GM21515 (cell line): ENCODE data around the gene OR2S2.
"Not testable (repeated sequence)": the region's sequence is repeated elsewhere in the genome, so short reads cannot be mapped to it uniquely, and the experiment has no call there.

ENCODE experiments used
- ATAC-seq: cut with Tn5 transposase; IDR thresholded peaks from one replicate; pipeline ENCODE4 v1.9.1; 2021; ENCODE audit not compliant: unreplicated experiment

The OR2S2 gene

DNA sequence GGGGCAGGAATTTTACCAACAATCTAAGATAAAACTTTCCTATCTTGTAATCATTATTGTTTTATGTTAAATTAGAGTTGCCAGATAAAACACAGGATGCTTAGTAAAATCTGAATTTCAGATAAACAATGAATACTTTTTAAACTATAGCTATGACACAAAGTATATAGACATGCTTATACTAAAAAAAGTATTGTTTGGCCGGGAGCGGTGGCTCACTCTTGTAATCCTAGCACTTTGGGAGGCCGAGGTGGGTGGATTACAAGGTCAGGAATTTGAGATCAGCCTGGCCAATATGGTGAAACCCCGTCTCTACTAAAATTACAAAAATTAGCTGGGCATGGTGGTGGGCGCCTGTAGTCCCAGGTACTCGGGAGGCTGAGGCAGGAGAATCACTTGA lies 23.9 kb downstream of the OR2S2 start:
- ATAC-seq: not testable (repeated sequence)

DNA sequence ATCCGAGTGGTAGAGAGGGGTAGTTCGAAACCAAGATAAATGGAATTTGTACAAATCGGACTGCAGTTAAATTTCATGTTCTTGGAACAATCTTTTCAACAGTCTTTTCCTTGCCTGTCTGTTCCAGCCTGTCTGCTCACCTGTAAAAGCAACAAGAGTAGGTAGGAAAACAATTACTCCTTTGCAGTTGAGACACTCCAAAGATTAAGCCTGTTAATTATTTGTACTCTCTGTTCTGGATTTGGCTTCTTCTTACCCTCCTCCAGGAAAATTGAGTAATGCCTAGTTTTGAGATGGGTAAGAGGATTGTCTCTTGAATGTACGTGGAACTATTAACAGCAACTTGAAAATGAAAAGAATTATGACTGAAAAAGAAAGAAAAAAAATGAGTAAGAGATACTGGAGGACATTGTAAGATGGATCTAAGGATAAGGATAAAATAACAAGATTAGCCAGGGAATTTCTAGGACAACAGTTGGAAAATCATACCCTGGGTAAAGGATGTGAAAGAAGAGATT lies 24.3 kb downstream of the OR2S2 start:
- ATAC-seq: no peak

DNA sequence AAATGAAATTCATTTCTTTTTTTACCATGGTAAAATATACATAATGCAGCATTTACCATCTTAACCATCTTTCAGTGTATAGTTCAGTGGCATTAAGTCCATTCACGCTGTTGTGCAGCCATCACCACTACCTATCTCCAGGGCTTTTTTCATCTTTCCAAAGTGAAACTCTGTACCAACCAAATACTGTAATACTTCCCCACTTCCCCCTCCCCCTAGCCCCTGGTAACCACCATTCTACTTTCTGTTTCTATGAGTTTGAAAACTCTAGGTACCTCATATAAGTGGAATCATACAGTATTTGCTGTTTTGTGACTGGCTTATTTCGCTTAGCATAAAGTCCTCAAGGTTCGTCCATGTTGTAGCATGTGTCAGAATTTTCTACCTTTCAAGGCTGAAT lies 25.2 kb downstream of the OR2S2 start:
- no peak for ATAC-seq

DNA sequence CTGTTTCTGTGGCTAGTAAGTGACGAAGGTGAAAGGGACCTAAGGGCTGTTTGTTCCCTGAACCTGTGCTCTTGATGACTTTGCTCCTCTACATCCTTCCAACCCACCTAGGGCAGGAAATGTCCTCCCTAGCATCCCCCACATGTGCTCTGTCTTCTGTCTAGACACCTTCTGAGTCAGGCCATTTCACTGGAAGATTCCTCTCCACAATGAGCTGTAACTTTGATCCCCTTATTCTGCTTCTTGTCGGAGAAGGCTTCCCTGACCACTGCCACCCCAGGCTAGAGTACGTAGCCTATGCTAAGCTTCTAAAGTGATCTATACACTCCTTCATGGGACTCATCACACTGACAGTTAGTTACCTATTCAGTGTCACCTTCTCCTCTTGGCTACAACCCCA lies 27.0 kb downstream of the OR2S2 start:
- ATAC-seq: no peak

DNA sequence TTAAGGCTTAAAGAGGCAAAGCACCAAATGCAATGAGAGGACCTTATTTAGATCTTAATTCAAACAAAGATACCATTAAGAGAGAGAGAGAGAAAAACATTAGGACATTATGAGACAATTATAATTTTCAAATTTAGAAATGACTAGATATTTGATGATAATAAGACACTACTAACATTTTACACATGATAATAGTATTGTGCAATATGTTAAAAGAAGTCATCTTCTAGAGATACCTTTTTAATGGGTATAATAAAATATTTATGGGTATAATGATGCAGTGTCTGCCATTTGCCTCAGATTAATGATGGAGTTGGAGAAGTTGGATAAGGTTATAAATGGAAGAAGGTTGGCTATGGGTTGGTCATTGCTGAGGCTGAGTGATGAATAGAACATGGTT lies 27.4 kb downstream of the OR2S2 start:
- ATAC-seq: no peak

DNA sequence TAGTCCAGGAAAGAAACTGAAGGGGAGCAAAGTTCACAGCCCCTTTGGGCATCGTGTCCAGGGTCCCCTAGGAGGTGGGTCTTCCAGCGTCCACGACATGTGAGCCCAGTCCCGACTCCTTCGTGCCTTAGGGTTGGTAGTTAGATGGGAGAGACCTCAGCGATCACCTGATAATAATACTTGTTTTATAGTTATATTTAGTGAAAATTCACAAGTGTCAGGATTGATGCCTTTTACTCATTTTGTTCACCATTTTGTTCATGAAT lies 28.6 kb downstream of the OR2S2 start:
- no peak for ATAC-seq

DNA sequence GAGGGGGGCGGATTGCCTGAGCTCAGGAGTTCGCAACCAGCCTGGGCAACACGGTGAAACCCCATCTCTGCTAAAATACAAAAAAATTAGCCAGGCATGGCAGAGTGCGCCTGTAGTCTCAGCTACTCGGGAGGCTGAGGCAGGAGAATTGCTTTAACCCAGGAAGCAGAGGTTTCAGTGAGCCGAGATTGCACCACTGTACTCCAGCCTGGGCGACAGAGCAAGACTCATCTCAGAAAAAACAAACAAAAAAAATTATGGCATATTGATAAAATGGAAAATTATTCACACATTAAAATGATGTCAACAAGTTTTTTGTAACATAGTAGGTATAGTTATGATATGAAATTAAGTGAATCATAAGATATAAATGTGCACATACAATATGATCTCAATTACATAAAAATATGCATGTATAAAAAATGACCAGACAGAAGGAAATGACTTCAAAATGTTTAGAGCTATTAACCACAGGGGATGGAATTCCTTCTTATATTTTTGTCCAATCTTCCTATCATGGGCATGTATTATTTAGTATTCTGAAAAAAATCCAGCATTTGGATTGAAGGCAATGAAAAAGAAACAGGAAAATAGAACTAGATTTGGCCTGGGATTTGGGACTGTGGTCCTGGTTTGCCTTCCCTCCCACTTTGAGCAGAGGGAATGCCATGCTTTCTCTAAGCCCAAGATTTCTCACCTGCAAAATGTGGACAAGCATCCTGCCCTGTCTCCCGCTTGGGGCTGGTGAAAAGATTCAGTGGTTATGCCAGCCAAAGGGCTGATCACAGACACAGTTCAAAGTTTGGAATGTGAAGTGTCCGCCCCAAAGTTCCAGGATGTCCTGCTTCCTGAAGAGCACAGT lies 29.1 kb downstream of the OR2S2 start:
- ATAC-seq: no peak

DNA sequence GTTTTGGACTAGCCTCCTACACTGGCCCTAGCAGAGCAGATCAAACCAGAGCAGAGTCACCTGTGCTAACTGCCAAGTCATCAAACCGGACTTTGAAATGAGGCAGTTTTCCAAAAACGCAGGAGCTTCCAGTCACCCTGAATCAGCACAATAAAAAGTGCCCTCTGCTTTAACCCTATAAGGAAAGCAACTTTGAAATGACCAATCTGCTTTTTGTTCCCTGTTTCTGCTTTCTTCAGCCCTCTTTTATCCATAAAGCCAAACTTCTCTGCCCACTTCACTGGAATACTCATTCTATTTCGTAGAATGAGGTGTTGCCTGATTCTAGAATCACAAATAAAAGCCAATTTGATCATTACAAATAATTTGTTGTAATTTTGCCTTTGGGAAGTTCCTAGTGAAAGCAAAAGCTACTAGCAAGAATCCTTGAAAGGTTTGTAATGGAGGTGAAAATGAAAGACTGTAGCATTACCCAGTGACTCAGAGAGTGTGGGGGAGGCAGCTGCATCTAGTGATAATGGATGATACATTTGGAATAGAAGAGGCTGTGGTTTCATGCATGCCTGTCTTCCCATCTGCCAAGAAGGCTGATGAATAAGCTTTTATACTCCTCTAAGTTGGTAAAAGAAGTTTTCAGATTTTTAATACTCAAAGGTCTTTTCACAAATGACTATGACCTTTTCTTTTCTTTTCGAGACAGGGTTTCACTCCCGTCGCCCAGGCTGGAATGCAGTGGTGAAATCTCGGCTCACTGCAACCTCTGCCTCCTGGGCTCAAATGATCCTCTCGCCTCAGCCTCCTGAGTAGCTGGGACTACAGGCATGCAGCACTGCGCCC lies 33.8 kb downstream of the OR2S2 start:
- ATAC-seq: no peak

DNA sequence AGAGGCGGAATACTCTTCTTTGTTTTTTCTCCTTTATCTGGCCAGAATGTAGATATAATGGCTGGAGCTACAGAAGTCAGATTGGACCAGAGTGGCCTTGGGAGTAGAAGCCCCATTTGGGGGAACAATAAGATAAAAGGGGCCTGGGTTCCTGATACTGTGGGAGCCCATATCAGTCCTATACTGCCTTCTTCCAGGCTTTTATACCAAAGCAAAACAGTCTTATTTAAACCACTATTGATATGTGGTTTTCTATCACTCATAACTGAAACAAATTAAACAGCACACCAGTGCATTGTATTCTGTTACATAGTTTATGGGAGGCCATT lies 34.4 kb downstream of the OR2S2 start:
- no peak for ATAC-seq

DNA sequence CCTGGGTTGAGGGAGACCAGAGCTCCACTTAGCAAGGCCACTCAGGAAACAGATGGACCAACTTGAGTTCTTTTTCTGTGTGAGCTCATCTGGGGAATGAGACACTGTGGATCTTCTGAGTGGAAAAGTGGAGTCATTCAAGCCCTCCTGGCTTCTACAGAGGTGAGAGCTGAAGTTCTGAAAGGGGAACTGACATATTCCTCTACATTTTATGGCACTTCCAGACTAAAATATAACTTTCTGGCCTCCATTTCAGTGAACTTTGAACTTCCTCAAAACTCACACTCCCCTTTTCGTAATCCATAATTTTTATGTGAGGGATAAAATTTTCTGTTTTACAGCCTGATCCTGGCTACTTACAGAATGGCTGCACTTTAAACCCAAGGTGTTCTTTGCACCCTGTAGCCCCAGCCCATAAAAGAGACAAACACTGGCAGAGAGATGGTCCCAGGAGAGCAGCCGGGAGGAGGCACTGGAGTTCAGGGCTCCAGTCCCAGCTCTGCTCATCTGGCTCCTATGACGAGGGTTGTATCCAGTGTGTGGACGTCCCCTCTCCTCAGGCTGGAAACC lies 37.8 kb downstream of the OR2S2 start:
- no peak for ATAC-seq

DNA sequence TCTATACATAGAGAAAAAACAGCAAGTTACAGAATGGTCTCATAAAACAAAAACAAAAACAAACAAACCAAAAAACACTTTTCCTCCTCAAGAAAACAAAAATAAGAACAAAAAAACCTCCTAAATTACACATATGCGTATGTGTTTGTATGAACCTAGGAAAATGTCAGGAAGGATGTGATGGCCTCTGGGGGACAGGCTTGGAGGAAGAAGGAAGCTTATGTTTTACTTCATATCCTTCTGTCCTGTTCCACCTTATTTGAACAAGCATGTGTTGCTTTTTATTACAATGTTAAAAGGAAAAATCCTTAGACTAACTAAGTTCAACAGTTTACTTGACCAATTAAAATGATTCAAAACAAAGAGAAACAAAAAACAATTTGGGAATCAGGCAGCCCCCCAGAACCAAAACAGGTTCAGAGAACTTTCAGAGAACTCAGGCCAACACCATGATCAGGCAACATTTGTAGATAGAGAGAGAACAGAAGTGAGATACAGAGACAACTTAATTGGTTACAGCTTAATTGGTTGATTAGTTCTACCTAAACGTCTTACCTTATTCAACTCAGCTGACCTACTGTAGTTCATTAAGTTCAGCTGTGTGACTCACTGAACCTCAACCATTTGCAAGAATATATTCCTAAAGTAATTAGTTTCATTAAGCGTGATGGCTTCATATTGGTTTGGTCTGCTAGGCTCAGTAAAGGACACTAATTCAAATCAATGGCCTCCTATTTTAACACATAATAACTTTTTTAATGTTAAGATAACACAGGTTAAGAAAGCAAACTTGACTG lies 38.5 kb downstream of the OR2S2 start:
- ATAC-seq: no peak

DNA sequence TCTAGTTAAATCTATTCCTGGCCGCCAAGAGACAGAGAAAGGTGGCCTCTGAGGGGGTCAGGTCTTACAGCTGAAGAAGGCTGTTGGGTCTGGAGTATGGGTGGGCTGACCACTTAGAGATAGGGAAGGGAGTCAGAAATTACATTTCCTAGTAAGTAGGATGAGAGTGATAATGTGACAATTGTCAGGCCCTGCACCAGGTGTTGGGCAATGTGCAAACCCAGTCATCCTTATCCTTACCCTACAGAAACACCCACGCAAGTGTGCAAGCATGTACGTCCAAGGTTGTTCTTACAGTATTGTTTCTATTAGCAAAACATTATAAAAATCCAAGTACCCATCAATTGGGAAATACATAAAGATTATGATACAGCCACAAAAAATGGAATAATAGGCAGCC lies 39.2 kb downstream of the OR2S2 start:
- no peak for ATAC-seq

DNA sequence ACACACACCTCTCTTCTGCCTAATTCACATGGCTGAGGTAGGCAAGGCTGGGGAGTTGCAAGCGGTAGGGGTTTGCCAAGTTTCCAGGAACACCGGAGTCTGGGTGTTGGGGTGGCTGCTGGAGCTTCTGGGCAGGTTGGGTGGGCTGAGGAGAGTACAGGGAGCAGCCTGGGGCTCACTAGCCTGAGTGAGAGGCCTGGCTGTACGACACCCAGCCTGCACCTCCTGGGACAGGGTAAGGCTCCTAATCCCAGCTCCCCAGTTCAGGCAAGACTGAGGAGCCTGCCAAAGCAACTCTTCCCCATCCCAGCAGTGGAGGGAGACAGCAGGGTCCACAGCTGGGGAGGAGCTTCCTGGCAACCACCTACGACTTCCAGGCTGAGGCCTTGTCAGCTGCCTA lies 40.7 kb downstream of the OR2S2 start:
- no peak for ATAC-seq

DNA sequence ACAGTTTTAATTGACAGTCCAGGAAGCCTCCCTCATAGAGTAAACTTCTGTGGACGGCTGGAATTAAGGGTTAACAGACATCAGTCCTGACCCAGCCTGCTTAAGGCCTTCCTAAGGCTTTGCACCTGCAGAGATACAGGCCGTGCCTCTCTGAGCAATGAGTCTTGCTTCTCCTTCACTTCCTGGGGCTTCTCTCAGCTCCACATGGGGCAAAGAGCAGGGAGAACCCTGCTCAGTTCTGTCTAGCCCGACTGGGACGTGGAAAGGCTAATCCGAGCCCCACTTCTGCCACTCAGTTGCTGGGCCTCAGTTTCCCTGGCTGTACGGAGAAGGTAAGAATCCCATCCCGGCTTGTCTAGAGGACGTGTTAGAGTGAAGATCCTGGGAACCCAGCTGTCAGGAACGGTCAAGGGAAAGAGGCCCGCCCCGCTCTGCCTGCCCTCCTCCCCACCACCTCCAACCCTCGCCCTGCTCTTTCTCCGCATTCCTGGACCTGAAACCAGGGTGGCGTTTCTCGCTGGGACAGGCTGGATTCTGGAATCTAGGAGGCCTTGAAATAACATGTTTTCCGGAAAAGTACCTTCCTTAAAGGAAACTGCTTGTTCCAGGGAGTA lies 42.2 kb downstream of the OR2S2 start:
- no peak for ATAC-seq

DNA sequence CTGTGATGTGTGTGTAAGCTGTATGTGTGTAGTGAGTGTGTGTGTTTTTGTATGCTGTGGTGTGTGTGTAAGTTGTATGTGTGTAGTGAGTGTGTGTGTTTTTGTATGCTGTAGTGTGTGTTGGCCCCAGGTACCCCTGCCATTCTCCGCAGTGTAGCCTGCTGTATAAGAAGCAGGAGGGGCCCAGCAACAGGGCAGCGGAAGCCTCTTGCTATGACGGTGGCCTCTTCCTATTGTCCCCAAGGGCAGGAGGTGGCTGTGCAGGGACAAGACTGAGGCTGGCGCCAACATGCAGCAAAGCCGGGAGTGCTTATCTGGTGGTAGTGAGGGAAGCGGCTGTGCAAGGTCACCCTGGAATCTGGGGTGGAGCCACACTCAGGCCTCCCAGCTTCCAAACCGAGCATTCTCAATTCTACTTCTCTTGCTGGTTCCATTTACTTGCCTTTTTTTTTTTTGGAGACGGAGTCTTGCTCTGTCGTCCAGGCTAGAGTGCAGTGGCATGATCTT lies 43.6 kb downstream of the OR2S2 start:
- no peak for ATAC-seq

DNA sequence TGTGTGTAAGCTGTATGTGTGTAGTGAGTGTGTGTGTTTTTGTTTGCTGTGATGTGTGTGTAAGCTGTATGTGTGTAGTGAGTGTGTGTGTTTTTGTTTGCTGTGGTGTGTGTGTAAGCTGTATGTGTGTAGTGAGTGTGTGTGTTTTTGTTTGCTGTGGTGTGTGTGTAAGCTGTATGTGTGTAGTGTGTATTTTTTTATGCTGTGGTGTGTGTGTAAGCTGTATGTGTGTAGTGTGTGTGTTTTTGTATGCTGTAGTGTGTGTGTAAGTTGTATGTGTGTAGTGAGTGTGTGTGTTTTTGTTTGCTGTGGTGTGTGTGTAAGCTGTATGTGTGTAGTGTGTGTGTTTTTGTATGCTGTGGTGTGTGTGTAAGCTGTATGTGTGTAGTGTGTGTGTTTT lies 44.5 kb downstream of the OR2S2 start:
- not testable (repeated sequence) for ATAC-seq

DNA sequence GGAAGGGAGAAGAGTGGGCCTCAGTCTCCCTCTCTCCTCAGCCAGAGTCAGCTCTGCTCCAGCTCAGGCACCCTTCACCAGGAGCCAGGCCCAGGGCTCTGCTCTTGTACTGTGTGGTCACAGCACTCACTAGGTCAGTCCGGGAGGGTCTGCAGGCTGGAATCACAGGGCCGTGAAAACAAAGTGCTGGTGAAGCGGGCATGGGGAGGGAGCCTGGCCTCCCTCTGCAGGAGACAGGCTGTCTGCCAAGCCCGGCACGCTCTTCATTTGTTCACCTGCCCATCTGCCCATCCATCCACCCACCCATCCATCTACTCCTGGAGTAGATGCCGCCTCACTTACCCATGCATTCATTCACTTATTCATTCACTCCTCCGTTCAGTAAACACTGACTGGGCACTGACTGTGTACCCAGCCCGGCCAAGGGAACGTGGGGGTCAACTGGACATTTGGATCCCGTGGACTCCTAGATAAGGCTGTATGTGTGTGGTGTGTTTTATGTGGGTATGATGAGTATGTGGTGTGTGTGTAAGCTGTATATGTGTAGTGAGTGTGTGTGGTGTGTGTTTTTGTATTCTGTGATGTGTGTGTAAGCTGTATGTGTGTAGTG lies 45.1 kb downstream of the OR2S2 start:
- no peak for ATAC-seq

DNA sequence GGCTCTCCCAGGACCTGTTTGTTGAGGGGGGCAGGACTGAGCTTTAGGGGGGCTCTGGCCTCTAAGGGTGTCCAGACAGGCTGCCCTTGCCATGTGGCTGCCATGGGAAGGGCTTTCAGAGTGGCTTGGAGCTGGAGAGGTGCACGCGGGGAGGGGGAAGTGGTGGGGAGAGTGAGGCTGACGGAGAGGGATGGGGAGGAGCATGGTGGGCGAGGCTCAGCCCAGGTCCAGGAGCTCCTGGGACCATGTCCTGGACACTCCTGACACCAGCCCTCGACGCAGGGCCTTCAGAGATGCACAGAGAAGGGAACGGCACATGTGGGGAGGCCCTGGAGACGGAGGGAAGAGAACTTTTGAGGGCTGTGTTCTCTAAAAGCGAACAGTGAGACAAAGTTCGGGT lies 46.3 kb downstream of the OR2S2 start:
- ATAC-seq: no peak

DNA sequence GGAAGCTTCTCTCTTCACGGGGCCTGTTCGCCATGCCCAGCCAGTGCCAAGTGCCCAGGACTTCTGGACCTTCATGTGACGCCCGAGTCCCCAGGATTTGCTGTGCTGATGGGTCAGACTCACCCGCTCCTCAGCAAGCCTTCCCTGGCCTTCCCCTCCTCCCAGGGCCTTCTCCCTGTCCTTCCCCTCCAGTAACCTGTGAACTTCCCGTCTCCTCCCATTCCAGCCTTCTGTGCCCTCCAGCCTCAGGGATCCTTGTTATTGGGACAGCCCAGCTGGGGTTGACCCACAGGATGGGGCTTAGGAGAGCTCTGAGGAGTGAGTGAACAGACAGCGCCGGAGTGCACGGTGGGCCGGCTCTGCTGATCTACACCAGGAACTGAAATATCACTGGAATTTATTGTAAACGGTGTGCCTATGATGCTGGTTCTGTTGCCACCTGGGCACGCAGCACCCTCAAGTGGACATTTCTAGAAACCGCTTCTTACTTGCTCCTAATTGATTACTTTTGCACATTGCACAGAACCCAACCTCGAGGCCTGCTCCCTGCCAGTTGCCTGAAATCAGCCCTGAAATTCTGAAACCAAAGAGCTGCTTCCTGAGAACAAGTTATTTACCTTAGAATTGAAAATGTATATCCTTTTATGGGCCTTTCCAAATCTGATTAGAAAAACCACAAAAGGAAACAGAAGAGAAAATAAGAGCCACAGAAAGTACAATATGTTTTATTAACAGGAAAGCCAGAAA lies 47.2 kb downstream of the OR2S2 start:
- no peak for ATAC-seq
